Measurements from ENCODE around the gene RFNG. TPM values are rescaled to one million over a fixed set of nuclear protein-coding genes. Genes with fewer than 3 reads are reported as not detected.
A peak's percentile ranks its signal among the peaks of the same experiment; 100 is the strongest.

Gene RFNG
- total RNA-seq, 4 donors from 2014 or later: 33.2 to 92.0 (median 48.8) TPM

- intact Hi-C loops (cut with DNase I; ENCODE audit: low total_unique reads) (no loop called here), in situ Hi-C loops (cut with MboI; ENCODE audit: low pct_ligation_motif_present in 1 of 4, low pct_unique_long_range_greater_than_20kb in 1 of 4, low sequenced_read_pairs in 3 of 4) (no loop called here)
- Histone ChIP-seq H3K4me1 (peaks cover 20 to 42% (median 34%) of the 10 kb centered on the region in 4 donors), H3K4me3 (peak within 1 kb of the TSS; percentile 69 to 95 (median 84)), H3K27me3 (no peaks in the 10 kb centered on the region), H3K9me3 (no peaks in the 10 kb centered on the region), H3K36me3 (no peaks in the 10 kb centered on the region), H3K27ac (peak within 1 kb of the TSS; percentile 82 to 89 (median 84))
- WGBS, 2 donors (ENCODE audit: low coverage in 1 of 2): 0% methylated on average over 13 of the region's 42 CpGs; no CpG with 5 or more reads in 1 of the 2 donors
- DNase-seq: peak; percentile 100
- TF ChIP-seq CTCF (IDR thresholded peaks at IDR 0.05) (no peak), POLR2AphosphoS5 (IDR thresholded peaks at IDR 0.05) (peak in 1 of 3 donors; percentile 8)
These were observed 28.6 kb downstream of the RFNG start, which contains the start of gene LRRC45 for GRCh38 chr17:82022981-82023446. Gene LRRC45, plus strand, starts transcription at chr17:82023305. Its CDS starts 339 bp downstream, at chr17:82023644.

GRCh38 chr17:82022310-82022980 lies 29.2 kb downstream of the RFNG start, which contains the start of gene CENPX:
Gene CENPX, minus strand, starts transcription at chr17:82022878. Its CDS starts 17 bp downstream, at chr17:82022861.
- Histone ChIP-seq H3K4me1 (peaks cover 20 to 42% (median 34%) of the 10 kb centered on the region in 4 donors), H3K36me3 (no peaks in the 10 kb centered on the region), H3K9me3 (no peaks in the 10 kb centered on the region), H3K27ac (peak within 1 kb of the TSS; percentile 82 to 89 (median 84)), H3K4me3 (peak within 1 kb of the TSS; percentile 69 to 95 (median 84)), H3K27me3 (no peaks in the 10 kb centered on the region)
- DNase-seq: no peak
- in situ Hi-C loops (cut with MboI; ENCODE audit: low pct_ligation_motif_present in 1 of 4, low pct_unique_long_range_greater_than_20kb in 1 of 4, low sequenced_read_pairs in 3 of 4) (no loop called here), intact Hi-C loops (cut with DNase I; ENCODE audit: low total_unique reads) (no loop called here)
- TF ChIP-seq CTCF (IDR thresholded peaks at IDR 0.05) (no peak), POLR2AphosphoS5 (IDR thresholded peaks at IDR 0.05) (peak; percentile 62 to 87 (median 81)), POLR2A (IDR thresholded peaks at IDR 0.05) (peak; percentile 80)
- 1% methylated on average over 32 of the region's 64 CpGs; no CpG with 5 or more reads in 1 of the 2 donors for WGBS, 2 donors (ENCODE audit: low coverage in 1 of 2)

DNA sequence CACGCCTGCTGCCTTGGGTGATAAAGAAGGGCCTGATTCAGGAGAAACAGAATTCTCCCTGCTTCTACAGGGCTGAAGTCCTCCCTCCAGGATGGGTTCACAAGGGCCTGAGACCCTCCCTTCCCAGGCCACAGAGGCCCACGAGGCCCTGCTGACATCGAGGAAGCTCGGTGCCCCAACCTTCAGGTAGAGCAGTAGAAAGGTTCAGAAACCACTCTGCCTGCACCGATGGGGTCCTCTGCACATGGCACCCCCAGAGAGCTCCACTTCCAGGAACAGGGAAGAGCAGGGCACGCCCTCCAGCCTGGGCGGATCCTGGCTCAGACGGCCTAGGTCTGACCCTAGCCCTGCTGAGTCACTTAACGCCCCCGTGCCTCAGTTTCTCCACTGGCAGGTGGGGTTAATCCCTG lies 29.7 kb downstream of the RFNG start:
- WGBS, 2 donors (ENCODE audit: low coverage in 1 of 2): 7% methylated on average over 6 of the region's 10 CpGs; no CpG with 5 or more reads in 1 of the 2 donors
- Histone ChIP-seq H3K9me3 (no peaks in the 10 kb centered on the region), H3K4me1 (peaks cover 20 to 42% (median 34%) of the 10 kb centered on the region in 4 donors), H3K36me3 (no peaks in the 10 kb centered on the region), H3K4me3 (peak overlapping the region; percentile 61 to 95 (median 70)), H3K27me3 (no peaks in the 10 kb centered on the region), H3K27ac (peak overlapping the region; percentile 82 to 89 (median 84))
- TF ChIP-seq EP300 (IDR thresholded peaks at IDR 0.05; ENCODE audit: low read depth): no peak
- no peak for TF ChIP-seq POLR2AphosphoS5 (IDR thresholded peaks at IDR 0.05)
- no peak for TF ChIP-seq CTCF (IDR thresholded peaks at IDR 0.05)
- TF ChIP-seq POLR2A (IDR thresholded peaks at IDR 0.05): no peak
- DNase-seq: peak; percentile 42
- intact Hi-C loops (cut with DNase I; ENCODE audit: low total_unique reads) (loop anchor here (2.0 kb wide), 1 partner anchor 63 kb away; no protein-coding TSS in a partner anchor), in situ Hi-C loops (cut with MboI; ENCODE audit: low pct_ligation_motif_present in 1 of 4, low pct_unique_long_range_greater_than_20kb in 1 of 4, low sequenced_read_pairs in 3 of 4) (no loop called here)

GRCh38 chr17:82021107-82021899 lies 30.3 kb downstream of the RFNG start:
- H3K4me1 ChIP-seq: peaks cover 20 to 42% (median 34%) of the 10 kb centered on the region in 4 donors
- TF ChIP-seq EP300 (IDR thresholded peaks at IDR 0.05; ENCODE audit: low read depth): no peak
- peak; percentile 59 to 87 (median 75) for TF ChIP-seq CTCF (IDR thresholded peaks at IDR 0.05)
- peak overlapping the region; percentile 82 to 89 (median 84) for H3K27ac ChIP-seq

More at GRCh38 chr17:82021107-82021899, 30.3 kb downstream of the RFNG start:
- H3K36me3 ChIP-seq: no peaks in the 10 kb centered on the region
- peak; percentile 80 for DNase-seq
- in situ Hi-C loops (cut with MboI; ENCODE audit: low pct_ligation_motif_present in 1 of 4, low pct_unique_long_range_greater_than_20kb in 1 of 4, low sequenced_read_pairs in 3 of 4): no loop called here
- no peaks in the 10 kb centered on the region for H3K27me3 ChIP-seq
- no peaks in the 10 kb centered on the region for H3K9me3 ChIP-seq
- H3K4me3 ChIP-seq: peak overlapping the region in 2 of 4 donors; percentile 71 to 95
- WGBS, 2 donors (ENCODE audit: low coverage in 1 of 2): 15% methylated on average over 17 of the region's 25 CpGs; no CpG with 5 or more reads in 1 of the 2 donors
- intact Hi-C loops (cut with DNase I; ENCODE audit: low total_unique reads): loop anchor here (2.0 kb wide), 1 partner anchor 63 kb away; no protein-coding TSS in a partner anchor

All from transverse colon (tissue), 4 donors.